NOMO-1 (cell line): ENCODE data around the gene CXCL14.
A peak's percentile ranks its signal among the peaks of the same experiment; 100 is the strongest.

Experiments
- DNase-seq, 2 experiments: peaks; one replicate each; lab custom pipeline; 2025; ENCODE audit not compliant: unreplicated experiment in 2 of 2; lab: John Stamatoyannopoulos, UW

The CXCL14 gene

DNA sequence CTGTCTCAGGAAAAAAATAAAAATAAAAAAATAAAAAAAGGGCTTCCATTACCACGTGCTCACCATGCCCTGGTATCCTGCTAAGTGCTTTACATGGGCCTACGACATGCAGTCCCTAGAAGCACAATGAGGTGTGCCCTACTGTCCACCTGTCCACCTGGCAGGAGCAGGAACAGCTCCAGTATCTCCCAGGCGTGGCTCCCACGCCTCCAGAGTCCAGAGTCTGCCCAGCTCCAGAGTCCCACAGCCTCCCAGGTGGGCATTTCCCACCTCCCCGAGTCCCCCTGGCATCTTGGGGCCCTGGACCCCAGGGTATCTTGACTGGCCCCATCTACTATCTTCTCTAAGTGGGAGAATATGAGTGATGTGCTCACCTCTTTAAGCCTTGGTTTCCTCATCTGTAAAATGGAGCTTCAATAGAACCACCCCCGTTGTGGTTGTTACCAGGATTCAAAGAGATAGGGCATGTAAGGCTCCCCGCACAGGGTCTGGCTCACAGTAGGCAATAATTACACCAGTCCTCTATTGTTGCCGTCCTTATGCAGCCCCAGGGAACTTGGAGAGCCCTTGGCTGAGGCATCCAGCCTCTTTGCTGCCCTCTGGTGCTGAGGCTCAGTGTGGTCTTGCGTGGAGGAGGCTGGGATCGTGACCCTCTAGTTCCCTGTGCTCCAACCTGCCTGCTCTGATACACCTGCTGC, 8.9 kb downstream of the CXCL14 start:
- peak in 1 of 2 experiments; percentile 21 for DNase-seq

DNA sequence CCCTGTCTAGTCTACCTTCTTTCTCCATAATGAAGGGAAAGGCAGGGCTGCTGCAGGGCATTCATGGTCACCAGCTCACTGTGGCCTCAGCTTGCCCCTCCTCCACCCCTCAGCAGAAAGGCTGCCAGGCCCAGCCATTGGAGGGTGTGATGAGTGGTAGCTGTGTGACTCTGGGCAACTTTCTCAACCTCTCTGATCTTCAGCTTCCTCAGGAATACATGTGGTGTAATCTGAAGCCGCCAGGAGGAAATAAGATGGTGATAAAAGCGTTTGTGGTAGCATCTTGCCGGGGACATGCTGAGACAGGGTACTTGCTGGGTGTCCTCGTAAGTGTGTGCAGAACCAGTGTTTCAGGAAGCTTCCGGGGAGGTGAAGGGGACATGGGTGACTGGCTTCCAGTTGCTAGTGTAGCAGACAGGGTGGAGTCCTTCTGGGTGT, 9.8 kb downstream of the CXCL14 start:
- DNase-seq, result no peak

DNA sequence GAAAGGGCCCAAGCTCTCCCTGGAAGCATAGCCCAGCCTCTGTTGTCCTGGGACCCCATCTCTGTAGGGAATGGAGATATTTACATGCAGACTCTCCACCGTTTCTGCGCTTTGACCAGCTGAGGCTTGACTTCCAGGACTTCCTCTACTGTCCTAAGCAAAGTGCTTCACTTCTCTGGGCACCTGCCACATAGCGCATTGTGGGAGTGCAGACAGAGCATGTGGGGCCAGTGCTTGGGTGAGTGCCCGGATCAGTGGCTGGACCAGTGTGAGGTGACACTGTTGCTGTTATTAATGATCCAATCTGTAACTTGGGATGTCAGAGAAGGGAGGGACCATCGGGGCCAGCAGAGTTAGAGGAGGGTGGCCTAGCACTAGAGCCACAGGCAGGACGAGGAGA, 10.5 kb downstream of the CXCL14 start:
- DNase-seq, result no peak

DNA sequence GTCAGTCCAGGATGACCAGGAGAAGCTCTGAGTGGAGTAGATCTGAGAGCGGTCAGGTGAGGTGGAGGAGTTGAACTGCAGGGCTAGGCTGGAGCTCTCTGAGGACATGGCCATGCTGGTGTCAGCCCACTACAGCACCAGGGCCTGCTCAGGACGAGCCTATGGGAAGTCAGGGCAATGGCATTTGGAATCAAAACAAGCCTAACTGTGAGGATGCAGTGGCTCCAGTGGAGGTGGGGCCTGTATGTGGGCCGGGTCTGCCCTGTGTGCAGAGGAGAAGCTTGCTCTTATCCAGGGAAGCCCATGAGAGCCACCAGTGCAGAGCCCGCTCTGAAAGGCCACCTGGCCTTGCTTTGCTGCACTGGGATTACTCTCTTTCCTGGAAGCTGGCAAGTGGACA, 11.1 kb downstream of the CXCL14 start:
- DNase-seq, result no peak

DNA sequence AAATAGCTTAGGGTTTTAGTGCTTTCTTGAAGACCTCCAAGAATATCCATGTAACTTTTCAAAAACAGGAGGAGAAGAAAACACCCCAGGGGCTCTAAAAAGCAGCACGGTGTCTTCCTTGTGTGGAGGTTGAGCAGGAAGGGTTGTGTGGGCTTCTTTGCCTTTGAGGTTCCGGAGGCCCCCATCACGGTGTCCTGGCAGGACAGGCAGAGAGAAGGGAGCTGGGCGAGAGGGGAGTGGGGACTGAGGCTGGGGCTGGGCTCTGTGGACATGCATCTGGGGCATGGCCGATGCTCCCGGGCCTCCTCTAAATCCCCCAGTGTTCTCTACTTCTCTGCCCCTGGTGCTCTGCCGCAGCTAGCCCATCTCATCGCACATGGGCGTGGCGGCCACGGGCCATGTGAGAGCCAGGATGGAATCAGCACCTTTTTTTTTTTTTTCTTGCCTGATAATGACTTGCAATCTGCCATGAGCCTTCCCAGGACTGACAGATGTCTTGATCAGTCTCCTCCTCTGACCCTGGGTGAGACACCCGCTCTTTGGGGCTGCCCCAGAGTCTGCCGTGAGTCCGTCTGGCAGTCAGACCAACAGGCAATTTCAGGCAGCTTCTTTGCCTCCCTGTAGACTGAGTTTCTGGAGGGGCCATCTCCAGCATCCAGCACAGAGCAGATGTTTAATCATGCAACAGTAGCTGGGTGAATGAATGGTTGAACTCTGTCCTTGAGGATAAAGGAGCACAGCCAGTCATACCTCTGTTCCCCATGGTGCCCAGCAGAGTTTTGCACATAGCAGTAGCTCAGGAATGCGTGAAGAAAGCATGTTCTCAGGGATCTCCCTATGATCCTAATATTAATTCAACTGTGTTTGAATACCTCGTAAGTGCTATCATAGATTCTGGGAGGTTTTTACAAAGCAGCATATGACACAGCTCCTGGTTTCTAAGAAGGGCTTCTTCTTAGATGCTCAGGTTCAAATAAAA, 12.1 kb downstream of the CXCL14 start:
- no peak for DNase-seq

DNA sequence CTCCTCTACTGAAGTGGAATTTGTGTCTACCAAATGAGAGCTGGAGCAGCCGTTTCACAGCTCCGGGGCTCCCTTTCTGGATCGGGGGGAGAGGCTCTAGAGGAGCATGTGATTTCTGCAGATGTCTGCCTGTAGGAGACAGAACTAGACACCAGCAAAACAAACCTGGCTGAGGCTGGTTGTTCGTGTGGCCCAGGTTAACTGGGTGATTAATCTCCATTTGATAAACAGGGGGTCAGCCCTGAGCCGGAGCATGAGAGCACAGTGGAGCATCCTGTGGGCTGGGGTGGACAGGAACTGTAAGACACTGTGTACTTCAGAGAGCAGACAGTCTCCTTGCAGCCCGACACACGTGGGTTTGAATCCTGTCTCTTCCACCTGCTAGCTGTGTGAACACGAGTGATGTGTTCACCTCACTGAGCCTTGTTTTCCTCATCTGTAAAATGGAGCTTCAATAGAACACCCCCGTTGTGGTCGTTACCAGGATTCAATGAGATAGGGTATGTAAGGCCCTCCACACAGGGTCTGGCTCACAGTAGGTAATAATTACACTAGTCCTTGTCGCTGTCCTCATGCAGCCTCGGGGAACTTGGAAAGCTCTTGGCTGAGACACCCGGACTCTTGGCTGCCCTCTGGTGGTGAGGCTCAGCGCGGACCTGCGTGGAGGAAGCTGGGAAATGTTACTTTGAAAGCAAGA, 12.9 kb downstream of the CXCL14 start:
- peak; percentile 22 to 43 for DNase-seq

DNA sequence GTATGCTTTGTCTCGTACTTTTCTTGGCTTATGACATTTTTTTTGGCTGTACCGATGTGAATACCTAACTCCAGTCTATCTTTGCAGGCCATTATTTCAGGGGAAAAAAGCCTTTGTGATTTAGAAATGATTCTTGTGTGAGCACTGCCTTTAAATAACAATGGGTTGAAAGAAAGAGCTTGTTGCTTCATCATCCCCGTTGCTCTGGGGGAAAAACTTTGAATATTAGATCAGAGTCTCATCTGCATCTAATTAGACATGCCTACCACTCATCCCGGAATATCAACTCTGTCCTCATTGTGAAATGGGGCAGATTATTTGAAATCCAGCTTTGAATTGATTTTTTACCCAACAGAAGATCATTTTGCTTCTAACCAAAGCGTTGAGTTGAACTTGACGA, 13.5 kb downstream of the CXCL14 start:
- no peak for DNase-seq

DNA sequence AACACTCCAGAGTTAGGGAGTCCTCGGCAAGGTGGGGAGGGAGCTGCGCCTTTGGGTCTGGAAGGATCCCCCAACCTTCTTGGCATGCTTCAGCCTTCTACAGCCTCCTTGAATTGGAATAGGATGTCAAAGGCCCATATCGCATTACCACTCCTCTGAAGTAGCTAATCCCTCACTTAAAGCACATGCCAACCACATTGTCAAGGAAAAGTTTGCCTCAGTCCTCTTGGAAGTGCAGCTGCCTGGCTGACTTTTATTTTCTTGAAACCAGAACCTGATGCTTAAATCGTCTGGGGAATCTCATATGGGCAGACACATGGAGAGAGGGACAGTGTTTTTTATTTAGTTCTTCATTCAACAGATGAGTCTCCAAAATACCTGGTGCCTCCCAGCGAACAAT, 14.5 kb downstream of the CXCL14 start:
- DNase-seq, result no peak

DNA sequence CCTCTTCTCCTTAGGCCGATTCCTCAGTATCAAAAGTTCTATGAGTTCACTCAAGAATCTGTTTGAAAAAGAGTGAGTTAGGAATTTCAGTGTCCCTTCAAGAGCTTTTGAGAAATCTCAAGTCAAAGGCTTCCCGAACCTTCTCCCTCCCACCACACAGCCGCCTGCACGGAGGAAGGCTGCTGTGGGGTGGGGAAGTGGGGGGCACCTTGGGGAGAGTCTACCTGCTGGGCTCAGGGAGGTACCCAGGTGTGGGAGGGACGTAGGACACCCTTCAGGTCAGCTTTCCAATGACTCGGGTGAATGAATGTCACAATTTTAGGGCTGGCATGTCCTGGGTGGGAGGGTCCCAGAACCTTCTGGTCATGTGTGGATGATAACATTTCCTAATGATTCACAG, 17.5 kb downstream of the CXCL14 start:
- no peak for DNase-seq

DNA sequence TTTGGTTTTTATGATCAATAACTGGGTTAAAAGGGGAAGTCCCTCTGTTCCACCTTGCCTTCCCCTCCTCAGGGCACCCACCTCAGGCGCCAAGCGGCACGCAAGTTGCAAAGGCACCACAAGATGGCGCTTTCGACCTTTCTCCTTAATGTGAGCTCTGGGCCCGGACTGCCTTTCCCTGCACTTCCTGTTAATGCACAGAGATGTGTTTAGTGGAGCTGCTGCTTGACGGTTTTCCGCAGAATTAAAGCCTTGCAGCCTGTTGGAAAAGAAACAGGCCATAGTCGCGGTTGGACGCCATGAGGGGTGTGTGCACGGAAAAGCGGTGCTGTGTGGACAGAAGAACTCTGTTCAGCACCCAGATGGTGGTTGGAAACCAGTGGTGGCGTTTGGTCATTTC, 17.9 kb downstream of the CXCL14 start:
- peak; percentile 89 to 92 for DNase-seq

DNA sequence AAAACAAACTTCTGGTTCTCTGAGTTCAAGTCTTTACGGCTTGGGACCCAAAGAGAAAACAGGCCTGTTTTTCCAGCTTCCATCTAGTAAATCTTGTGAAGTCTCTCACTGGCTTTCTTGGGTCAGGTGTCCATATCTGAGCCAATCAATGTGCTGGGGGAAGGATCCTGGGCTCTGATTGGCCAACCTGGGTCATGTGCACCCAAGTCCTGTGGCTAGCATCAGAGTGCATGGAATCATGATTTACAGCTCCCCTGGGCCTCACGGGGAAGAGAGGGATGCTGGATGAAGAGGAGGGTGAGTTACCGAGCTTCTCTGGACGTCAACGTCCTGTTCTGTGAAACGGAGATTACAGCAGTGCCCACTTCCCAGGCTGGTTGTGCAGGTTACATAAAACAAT, 19.4 kb downstream of the CXCL14 start:
- DNase-seq, result no peak

DNA sequence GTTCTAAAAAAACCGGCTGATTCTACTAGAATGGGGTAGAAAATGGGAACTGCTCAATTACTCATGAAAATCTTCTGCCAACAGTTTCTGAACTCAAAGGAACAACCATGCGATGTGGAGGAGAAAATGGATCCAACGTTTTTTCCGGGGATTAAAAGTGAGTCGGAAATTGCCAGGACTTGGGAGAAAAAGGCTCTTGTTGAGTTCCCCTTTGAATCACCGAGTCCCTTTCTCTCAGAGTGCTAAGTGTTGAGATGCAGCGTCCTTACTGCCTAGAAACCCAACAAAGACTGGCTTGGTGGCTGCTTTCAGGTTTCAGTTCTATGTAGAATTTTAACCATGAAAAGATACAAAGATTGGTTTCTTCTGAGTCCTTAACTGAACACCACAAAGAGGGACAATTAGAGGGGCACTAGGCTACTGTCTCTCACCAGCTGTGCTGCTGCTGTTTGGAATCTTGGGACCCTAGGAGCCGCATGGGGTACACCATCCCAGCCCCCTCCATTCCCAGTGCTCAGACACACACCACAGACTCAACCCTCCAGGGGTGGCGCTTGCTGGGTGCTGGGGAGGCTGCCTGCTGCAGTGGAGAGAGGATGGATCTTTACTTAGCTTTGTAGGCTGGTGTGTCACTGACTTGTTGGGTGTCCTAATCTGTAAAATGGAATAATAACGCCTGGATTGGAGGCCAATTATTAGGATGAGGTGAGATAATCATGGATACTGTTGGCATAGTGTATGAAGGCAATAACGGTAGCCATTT, 21.5 kb downstream of the CXCL14 start:
- no peak for DNase-seq

DNA sequence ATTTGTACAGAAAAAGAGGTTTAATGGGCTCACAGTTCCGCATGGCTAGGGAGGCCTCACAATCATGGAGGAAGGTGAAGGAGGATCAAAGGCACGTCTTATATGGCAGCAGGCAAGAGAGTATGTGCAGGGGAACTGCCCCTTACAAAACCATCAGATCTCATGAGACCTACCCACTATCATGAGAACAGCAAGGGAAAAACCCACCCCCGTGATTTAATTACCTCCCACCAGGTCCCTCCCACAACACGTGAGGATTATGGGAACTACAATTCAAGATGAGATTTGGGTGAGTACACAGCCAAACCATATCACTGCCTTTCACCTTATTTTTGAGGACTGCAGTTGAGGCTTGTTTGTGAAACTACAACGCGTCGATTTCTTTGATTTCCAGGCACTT, 22.2 kb downstream of the CXCL14 start:
- DNase-seq, result no peak

DNA sequence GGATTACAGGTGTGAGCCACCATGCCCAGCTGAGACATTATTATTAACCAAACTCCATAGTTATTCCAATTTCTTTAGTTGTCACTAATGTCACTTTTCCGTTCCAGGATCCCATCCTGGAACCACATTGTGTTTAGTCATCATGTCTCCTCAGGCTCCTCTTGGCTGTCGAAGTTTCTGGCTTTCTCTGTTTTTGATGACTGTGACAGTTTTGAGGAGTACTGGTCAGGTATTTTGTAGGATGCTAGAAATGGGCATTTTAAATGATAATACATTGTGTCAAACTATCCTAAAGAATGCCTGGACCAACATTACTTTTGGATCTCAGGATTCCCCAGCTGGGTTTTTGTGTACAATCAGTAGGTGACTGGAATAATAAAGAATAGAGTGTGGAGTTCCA, 23.3 kb downstream of the CXCL14 start:
- DNase-seq, result no peak

DNA sequence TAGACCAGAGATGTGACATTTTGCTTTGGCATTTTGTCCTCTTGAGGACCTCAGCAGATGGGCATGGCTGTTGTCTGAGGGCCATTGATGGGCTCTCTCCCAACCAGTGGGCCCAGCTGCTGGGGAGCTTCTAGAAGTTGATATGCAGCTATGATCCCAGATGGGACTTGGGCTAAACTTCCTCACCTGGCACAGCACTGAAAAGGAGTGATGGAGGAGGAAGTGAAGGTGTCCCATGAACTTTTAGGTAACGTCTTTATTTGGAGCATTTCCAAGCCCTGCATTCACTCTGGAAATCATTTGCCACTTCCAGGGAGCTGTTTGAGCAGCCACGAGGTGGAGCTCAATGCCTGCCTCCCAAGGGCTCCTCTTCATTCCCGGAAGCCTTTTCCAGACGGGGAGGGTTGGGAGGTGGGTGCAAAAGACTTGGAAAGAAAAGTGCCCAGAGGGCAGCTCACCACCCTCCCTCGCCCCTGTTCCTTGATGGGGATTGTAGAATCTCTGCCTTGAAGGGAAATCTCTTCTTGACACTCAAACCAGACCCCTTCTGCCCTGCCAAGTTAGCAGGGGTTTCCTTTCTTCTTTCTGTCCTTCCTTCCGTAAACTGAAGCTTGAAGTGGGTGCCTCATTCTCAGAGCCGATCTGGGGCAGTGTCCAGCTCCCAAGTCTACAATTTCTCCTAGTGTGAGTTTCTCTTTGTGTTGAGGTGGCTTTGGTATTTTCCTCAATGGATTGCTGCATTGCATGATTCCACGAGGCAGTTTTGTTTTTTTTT, 24.9 kb downstream of the CXCL14 start:
- DNase-seq, result no peak

DNA sequence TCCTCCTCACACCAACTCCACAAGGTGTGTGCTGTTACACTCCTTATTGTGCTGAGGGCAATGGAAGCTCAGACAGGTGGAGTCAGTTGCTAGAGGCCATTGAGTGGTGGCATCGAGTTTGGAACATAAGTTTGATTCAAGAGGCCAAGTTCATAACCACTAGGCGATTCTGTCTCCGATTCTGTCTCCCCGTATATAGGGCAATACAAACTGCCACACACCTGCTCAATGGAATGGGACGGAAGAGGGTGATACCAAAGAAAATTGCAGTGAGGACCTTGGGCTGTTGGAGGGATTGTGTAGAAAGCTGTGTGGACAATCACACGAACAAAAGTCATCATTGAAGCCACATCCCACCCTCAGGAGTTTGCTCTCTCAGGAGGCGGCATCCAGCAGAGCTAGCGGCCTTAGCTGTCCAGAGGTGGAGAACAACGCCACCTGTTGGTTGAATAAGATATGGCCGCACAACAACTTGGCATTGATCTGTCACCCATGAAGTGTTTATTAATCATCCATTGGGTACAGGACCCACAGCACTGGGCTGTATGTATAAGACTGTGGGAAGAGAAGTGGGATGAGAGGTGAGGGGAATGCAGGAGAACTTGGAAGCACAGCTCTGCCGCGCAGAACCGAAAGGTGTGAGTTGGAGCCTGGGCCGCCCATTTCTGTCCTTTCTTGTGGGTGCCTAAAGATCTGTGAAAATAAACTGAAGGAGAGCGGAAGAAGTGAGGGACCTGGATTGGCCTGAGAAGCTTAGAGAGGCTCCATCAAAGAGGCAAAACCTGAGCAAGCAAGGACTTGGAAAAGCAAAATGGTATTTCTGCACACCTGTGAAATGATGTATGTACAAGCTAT, 27.0 kb downstream of the CXCL14 start:
- DNase-seq, result peak; percentile 39 to 54

DNA sequence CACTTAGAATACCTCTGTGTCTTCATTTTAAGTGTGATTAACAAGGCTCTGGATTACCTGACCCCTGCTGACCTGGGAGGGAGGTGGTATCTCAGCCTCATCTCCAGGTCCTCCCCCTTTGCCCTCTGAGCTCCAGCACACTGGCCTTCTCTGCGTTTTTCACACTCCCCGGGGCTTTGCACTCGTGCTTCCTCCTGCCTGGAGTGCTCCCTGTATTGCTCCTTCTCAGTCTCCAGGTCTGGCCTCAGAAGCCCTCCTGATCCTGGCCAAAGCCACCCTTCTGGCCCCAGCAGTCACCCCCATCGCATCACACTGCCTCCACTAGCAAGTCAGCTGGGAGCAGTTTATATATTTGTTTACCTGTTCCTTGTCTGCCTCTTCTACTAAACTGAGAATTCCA, 29.4 kb downstream of the CXCL14 start:
- no peak for DNase-seq

DNA sequence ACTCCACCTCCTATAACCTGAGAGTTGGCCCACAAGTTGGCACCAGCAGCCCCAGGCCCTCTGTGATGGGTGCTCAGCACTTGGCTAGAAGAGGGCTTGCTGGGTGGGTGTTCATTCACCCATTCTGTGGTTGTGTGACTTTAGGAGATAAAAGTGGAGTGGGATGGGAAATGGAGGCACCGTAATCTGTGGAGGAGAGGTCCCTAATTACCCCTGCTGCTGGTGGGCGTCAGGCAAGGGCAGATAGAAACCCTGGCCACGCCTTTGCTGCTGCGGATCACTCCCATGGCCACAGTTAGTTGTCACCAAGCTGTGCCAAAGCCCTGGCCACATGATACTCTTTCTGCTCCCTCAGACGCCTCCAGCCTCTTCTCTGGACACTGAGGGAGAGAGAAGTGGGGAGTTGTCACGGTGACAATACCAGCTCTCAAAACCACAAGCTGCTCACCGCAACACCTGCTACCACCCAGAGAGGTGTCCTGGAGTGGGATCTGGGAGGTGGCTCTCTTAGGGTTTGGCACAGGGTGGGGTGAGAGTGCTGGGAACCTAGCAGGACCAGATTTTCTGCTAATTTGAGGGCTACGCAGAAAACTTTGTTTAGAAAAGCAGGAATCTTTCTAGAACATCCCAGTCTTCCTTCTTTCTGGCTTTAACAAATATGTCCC, 31.1 kb downstream of the CXCL14 start:
- DNase-seq, result no peak
